Tibial artery (tissue), 4 donors: ENCODE measurements around the gene TFIP11.
A peak's percentile ranks its signal among the peaks of the same experiment; 100 is the strongest.

Experiments used
- DNase-seq, 2 donors: peaks; one replicate each; pipeline ENCODE4 v3.0.0-alpha.2; 2019
- H3K27ac ChIP-seq, 2 donors: fragments of 200-600 bp; sonication (generic) in 1 of 2; 1 replicate in 1 of 2; 2 replicates in 1 of 2; pipeline ENCODE4 v1.5.1; 2018 to 2019; ENCODE audit warnings: mild to moderate bottlenecking in 1 of 2
- H3K27me3 ChIP-seq, 2 donors: fragments of 200-600 bp; sonication (generic) in 1 of 2; one replicate each; pipeline versions ENCODE4 v1.5.1 to v1.6.0; 2016 to 2019
- H3K36me3 ChIP-seq, 3 donors: fragments of 200-600 bp; sonication (generic) in 2 of 3; one replicate each; pipeline ENCODE4 v1.5.1; 2016 to 2019; ENCODE audit warnings: mild to moderate bottlenecking in 2 of 3
- H3K4me1 ChIP-seq, 4 donors: fragments of 200-600 bp; sonication (generic) in 2 of 4; 1 replicate in 3 of 4; 2 replicates in 1 of 4; pipeline ENCODE4 v1.5.1; 2016 to 2019
- H3K4me3 ChIP-seq, 2 donors: fragments of 200-600 bp; sonication (generic) in 1 of 2; 1 replicate in 1 of 2; 2 replicates in 1 of 2; pipeline ENCODE4 v1.5.1; 2018 to 2019; ENCODE audit warnings: mild to moderate bottlenecking in 2 of 2
- H3K9me3 ChIP-seq, 3 donors: fragments of 200-600 bp; sonication (generic) in 1 of 3; one replicate each; pipeline ENCODE4 v1.5.1; 2016 to 2019
- intact Hi-C: fragments of 100-400 bp; cut with DNase I; formaldehyde crosslinking; loops from one replicate; pipeline ENCODE4 v1.15.0; 2023; ENCODE audit warnings: low total_unique reads
- TF ChIP-seq, protein P1 (sequence below), 2 experiments: fragments of 200-600 bp in 1 of 2; fragments of 450-650 bp in 1 of 2; IDR thresholded peaks; one replicate each; pipeline ENCODE4 v1.5.1; 2017 to 2019; ENCODE audit warnings: antibody characterized with exemption in 2 of 2, mild to moderate bottlenecking in 1 of 2, moderate library complexity in 1 of 2

The TFIP11 gene

DNA sequence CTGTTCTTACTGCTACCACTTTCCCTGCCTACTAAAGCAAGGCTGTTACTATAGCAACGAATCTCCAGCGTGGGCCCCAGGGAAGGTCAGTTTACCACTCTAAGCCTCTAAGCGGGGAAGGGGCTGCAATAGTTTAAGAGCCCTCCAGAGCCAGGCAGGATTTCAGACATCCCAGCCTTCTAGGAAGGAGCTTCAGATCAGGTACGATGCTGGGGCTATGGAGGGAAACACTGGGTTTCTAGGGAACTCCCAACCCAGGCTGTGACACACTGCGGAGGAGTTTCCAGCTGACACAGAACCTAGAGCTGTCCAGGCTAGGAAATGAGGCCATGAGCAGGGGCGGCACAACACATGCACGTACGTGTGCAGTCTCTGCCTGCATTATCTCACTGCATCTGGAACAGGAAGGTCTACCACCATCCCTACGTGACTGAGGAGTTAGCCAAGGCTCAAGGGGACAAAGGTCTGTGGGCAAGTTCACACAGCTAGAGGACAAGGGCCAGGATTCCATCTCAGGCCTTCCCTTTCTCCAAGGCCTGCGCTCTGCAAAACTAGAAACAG lies 49.1 kb downstream of the TFIP11 start:
- TF ChIP-seq, protein P1, sequence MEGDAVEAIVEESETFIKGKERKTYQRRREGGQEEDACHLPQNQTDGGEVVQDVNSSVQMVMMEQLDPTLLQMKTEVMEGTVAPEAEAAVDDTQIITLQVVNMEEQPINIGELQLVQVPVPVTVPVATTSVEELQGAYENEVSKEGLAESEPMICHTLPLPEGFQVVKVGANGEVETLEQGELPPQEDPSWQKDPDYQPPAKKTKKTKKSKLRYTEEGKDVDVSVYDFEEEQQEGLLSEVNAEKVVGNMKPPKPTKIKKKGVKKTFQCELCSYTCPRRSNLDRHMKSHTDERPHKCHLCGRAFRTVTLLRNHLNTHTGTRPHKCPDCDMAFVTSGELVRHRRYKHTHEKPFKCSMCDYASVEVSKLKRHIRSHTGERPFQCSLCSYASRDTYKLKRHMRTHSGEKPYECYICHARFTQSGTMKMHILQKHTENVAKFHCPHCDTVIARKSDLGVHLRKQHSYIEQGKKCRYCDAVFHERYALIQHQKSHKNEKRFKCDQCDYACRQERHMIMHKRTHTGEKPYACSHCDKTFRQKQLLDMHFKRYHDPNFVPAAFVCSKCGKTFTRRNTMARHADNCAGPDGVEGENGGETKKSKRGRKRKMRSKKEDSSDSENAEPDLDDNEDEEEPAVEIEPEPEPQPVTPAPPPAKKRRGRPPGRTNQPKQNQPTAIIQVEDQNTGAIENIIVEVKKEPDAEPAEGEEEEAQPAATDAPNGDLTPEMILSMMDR (IDR thresholded peaks at IDR 0.05), result no peak
- H3K27ac ChIP-seq, result no peak overlapping the region
- H3K36me3 ChIP-seq, result peaks cover 69 to 98% (median 83%) of the 10 kb centered on the region in 3 donors
- H3K9me3 ChIP-seq, result no peaks in the 10 kb centered on the region
- H3K4me3 ChIP-seq, result no peak overlapping the region
- H3K27me3 ChIP-seq, result no peaks in the 10 kb centered on the region
- intact Hi-C loops, result no loop called here
- H3K4me1 ChIP-seq, result no peaks in the 10 kb centered on the region
- peak in 1 of 2 donors; percentile 46 for DNase-seq

DNA sequence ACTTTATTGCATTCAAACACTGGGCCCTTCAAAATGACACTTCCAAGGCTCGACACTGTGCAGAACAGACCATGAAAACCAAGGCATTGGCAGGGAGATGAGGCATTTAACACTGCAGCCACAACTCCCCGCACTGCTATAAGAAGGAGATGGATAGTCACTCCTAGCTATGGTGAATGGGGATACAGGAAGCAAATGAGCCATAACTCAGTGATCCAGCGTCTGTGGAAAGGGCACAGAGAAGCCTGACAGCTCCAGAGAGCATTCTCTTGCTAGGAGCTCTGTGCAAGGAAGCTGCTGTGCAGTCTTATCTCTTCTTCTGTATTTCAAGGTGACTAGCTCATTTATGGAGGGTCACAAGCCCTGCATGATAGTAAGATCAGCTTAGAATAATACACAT lies 49.6 kb downstream of the TFIP11 start:
- peaks cover 69 to 98% (median 83%) of the 10 kb centered on the region in 3 donors for H3K36me3 ChIP-seq
- no peaks in the 10 kb centered on the region for H3K4me1 ChIP-seq
- no peaks in the 10 kb centered on the region for H3K27me3 ChIP-seq
- no peaks in the 10 kb centered on the region for H3K9me3 ChIP-seq
- no peak overlapping the region for H3K4me3 ChIP-seq
- intact Hi-C loops, result no loop called here
- TF ChIP-seq, protein P1 (IDR thresholded peaks at IDR 0.05), result no peak
- DNase-seq, result peak in 1 of 2 donors; percentile 31
- no peak overlapping the region for H3K27ac ChIP-seq

DNA sequence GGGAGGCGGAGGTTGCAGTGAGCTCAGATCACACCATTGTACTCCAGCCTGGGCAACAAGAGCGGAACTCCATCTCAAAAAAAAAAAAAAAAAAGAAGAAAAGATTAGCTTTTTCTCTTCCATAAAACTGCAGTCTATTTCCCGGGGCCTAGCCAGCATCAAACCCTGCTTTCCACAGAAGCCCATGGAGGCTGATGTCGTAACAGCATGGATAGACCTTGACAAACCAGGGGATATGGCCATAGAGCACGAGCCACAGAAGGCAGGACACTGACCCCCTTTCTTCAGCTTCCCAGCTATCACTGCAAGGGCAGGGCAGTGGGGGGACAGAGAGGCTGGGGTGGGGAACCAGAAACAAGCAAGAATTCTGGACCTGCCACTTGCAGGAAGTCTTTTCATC lies 50.2 kb downstream of the TFIP11 start:
- Histone ChIP-seq H3K27me3 (no peaks in the 10 kb centered on the region), H3K36me3 (peaks cover 68 to 98% (median 86%) of the 10 kb centered on the region in 3 donors), H3K4me1 (no peaks in the 10 kb centered on the region), H3K27ac (no peak overlapping the region), H3K4me3 (no peak overlapping the region), H3K9me3 (no peaks in the 10 kb centered on the region)
- peak in 1 of 2 donors; percentile 32 for DNase-seq
- TF ChIP-seq, protein P1 (IDR thresholded peaks at IDR 0.05), result no peak
- intact Hi-C loops, result no loop called here

DNA sequence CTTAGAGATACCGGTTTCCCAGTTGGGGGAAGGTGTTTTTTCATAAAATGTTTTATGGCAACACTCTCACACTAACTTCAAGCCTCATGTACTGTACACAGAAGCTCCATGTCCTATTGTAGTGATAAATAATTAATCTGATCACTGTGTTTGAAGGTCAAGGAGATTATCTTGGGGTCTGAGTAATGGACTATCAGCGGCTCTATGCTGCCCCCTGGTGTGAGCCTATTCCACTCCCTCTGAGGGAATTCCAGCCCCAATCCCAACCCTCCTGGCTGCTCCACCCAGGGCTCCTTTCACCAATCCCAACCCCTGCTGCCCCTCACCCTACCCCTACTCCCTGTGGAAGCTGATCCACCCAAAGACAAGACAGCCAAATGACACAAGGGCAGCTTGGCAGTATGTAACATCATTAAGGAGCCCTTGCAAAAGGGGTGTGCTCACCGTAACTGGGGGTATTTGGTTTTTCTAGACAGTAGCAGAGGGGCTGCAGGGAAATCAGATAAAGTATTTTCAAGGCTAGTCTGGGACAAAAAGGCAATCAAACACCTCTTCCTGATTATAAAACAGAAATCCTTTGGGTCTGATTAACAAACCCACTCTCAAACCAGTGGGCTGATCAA lies 51.0 kb downstream of the TFIP11 start:
- Histone ChIP-seq H3K36me3 (peaks cover 61 to 97% (median 87%) of the 10 kb centered on the region in 3 donors), H3K27ac (no peak overlapping the region), H3K4me1 (no peaks in the 10 kb centered on the region), H3K4me3 (no peak overlapping the region), H3K27me3 (no peaks in the 10 kb centered on the region), H3K9me3 (no peaks in the 10 kb centered on the region)
- intact Hi-C loops, result no loop called here
- TF ChIP-seq, protein P1 (IDR thresholded peaks at IDR 0.05), result peak; percentile 52 to 59
- peak; percentile 44 to 65 for DNase-seq

DNA sequence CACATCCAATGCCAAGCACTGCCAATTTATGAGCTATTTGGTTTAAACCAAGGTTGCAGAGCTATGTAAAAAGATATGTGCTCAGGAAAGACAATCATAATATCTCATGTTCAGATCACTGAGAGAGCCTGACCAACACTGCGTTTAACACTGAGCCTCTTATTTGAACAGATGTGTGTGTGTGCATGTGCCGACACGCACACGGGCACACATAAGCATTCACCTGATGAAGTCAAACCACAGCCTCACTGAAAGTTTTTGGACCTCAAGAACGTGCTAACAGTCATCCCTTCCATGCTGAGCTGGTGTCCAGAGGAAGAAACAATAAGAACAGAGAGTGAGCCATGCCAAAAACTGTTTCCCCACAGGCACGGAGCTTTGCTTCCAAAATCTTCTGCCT lies 52.1 kb downstream of the TFIP11 start:
- intact Hi-C loops, result no loop called here
- DNase-seq, result peak in 1 of 2 donors; percentile 5
- Histone ChIP-seq H3K27ac (no peak overlapping the region), H3K36me3 (peaks cover 50 to 95% (median 85%) of the 10 kb centered on the region in 3 donors), H3K4me1 (no peaks in the 10 kb centered on the region), H3K4me3 (no peak overlapping the region), H3K27me3 (no peaks in the 10 kb centered on the region), H3K9me3 (no peaks in the 10 kb centered on the region)
- TF ChIP-seq, protein P1 (IDR thresholded peaks at IDR 0.05), result no peak
